Gastrocnemius medialis (tissue), 4 donors: ENCODE measurements around the gene TADA1. TPM values are rescaled to one million over a fixed set of nuclear protein-coding genes. Genes with fewer than 3 reads are reported as not detected.
"Not testable (repeated sequence)": the region's sequence is repeated elsewhere in the genome, so short reads cannot be mapped to it uniquely, and the experiment has no call there.

Experiments
- ATAC-seq, 2 donors: fragments of 150-250 bp; one replicate each; pipeline ENCODE4 v1.9.1; 2016
- DNase-seq, 2 donors: peaks; one replicate each; pipeline ENCODE4 v3.0.0-alpha.2; 2019
- H3K27ac ChIP-seq, 4 donors: fragments of 200-600 bp; sonication (generic); 1 replicate in 1 of 4; 2 replicates in 3 of 4; pipeline ENCODE4 v1.5.1; 2016 to 2018; ENCODE audit warnings: mild to moderate bottlenecking in 2 of 4, moderate library complexity in 1 of 4
- H3K27me3 ChIP-seq, 3 donors: fragments of 200-600 bp; sonication (generic) in 2 of 3; 1 replicate in 1 of 3; 2 replicates in 2 of 3; pipeline versions ENCODE4 v1.5.1 to v1.6.0; 2016 to 2019; ENCODE audit warnings: mild to moderate bottlenecking in 1 of 3, moderate library complexity in 1 of 3
- H3K36me3 ChIP-seq, 2 donors: fragments of 200-600 bp; sonication (generic) in 1 of 2; one replicate each; pipeline ENCODE4 v1.5.1; 2017 to 2018
- H3K4me1 ChIP-seq, 2 donors: fragments of 200-600 bp; sonication (generic) in 1 of 2; one replicate each; pipeline ENCODE4 v1.5.1; 2016 to 2017; ENCODE audit warnings: mild to moderate bottlenecking in 2 of 2
- H3K4me3 ChIP-seq, 4 donors: fragments of 200-600 bp; sonication (generic) in 3 of 4; 1 replicate in 1 of 4; 2 replicates in 3 of 4; pipeline ENCODE4 v1.5.1; 2016 to 2019; ENCODE audit warnings: mild to moderate bottlenecking in 2 of 4
- H3K9me3 ChIP-seq, 3 donors: fragments of 200-600 bp; sonication (generic) in 2 of 3; 1 replicate in 1 of 3; 2 replicates in 2 of 3; pipeline ENCODE4 v1.5.1; 2016 to 2019
- CTCF ChIP-seq, 5 experiments: fragments of 450-650 bp in 3 of 5; fragments of 200-600 bp in 2 of 5; sonication (generic) in 2 of 5; IDR thresholded peaks in 4 of 5; conservative IDR thresholded peaks in 1 of 5; 1 replicate in 4 of 5; 2 replicates in 1 of 5; pipeline ENCODE4 v1.5.1; 2016 to 2019; ENCODE audit warnings: antibody characterized with exemption in 5 of 5, mild to moderate bottlenecking in 3 of 5, moderate library complexity in 3 of 5
- POLR2A ChIP-seq, 2 donors: fragments of 450-650 bp; IDR thresholded peaks; one replicate each; pipeline ENCODE4 v1.6.1; 2017; ENCODE audit warnings: antibody characterized with exemption in 2 of 2, mild to moderate bottlenecking in 2 of 2, moderate library complexity in 2 of 2
- in situ Hi-C, 4 donors: fragments of 200-750 bp; cut with MboI; loops; one replicate each; pipeline versions ENCODE4 v1.15.0 to v1.8.0; 2017; ENCODE audit warnings: low sequenced_read_pairs in 4 of 4
- intact Hi-C: fragments of 100-400 bp; cut with DNase I; formaldehyde crosslinking; loops from one replicate; pipeline ENCODE4 v1.15.1; 2023; ENCODE audit warnings: low total_unique reads
- total RNA-seq, 4 donors: library from RNA; depleted of rRNA; stranded (reverse); fragments of >200 nt; gene quantifications; one replicate each; pipeline versions ENCODE4 v1.1.0 to v1.2.3, GENCODE V29; 2016

TADA1 gene
- total RNA-seq, 4 donors from 2014 or later, result 8.7 to 11.8 (median 10.0) TPM

DNA sequence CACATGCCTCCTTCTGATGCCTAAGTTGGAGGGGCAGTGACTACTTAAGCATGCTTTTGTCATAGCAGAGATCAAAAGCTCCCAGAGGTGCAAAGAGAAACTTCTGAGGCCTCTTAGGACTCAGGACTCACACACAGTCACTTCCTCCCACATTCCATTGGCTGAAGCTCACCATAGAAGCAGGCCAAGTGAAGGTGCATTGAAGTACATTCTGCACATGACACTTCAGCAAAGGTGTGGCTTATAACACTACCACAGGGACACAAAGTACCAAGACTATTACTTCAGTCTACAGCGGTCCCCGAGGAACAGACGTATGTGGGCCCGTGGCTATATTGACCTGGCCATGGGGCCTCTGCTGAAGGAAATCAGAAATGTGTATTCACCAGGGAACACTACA, 39.3 kb downstream of the TADA1 start:
- no peaks in the 10 kb centered on the region for H3K9me3 ChIP-seq
- TF ChIP-seq POLR2A (IDR thresholded peaks at IDR 0.05), result no peak
- TF ChIP-seq CTCF (IDR thresholded peaks at IDR 0.05 in 4 of 5, conservative IDR thresholded peaks at IDR 0.05 in 1 of 5), result no peak
- H3K4me3 ChIP-seq, result no peak overlapping the region
- ATAC-seq (no peak), DNase-seq (no peak)
- peaks cover 0 to 8% of the 10 kb centered on the region in 2 donors for H3K36me3 ChIP-seq
- H3K27me3 ChIP-seq, result no peaks in the 10 kb centered on the region
- peaks cover 27 to 29% of the 10 kb centered on the region in 2 donors for H3K4me1 ChIP-seq
- H3K27ac ChIP-seq, result no peak overlapping the region
- in situ Hi-C loops (loop anchor here in 1 of 4 donors (5.0 kb wide), 1 partner anchor 36 kb away; no protein-coding TSS in a partner anchor), intact Hi-C loops (loop anchor here (5.0 kb wide), 1 partner anchor 669 kb away; the partner anchor contains the start of gene FAM78B)

DNA sequence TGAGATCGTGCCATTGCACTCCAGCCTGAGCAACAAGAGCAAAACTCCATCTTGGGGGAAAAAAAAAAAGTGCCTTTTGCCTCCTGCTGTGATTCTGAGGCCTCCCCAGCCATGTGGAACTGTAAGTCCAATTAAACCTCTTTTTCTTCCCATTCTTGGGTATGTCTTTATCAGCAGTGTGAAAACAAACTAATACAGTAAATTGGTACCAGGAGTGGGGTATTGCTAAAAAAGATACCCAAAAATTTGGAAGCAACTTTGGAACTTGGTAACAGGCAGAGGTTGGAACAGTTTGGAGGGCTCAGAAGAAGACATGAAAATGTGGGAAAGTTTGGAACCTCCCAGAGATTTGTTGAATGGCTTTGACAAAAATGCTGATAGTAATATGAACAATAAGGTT, 46.3 kb downstream of the TADA1 start:
- ATAC-seq, DNase-seq, H3K27ac ChIP-seq, in situ Hi-C loops, intact Hi-C loops, H3K27me3 ChIP-seq, H3K36me3 ChIP-seq, H3K4me1 ChIP-seq, H3K4me3 ChIP-seq, H3K9me3 ChIP-seq: not testable (repeated sequence)

DNA sequence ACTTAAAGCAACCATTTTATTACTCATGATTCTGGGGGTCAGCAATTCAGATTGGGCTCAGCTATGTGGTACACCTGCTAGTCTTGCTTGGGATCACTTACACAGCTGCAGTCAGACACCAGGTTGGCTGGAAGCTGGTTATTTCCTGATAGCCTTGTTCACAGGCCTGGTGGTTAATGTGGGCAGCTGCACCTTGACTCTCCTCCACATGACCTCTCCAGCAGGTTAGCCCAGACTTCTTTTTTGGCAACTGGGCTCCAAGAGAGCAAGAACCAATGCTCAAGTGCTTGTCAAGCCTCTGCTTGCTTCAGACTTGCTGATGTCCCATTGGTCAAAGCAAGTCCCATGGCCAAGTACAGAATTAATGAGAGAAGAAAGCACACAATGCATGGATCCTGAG, 48.6 kb downstream of the TADA1 start:
- Histone ChIP-seq H3K4me1 (no peaks in the 10 kb centered on the region), H3K36me3 (no peaks in the 10 kb centered on the region), H3K4me3 (no peak overlapping the region), H3K9me3 (no peaks in the 10 kb centered on the region), H3K27ac (no peak overlapping the region), H3K27me3 (no peaks in the 10 kb centered on the region)
- intact Hi-C loops (no loop called here), in situ Hi-C loops (no loop called here)
- no peak for TF ChIP-seq POLR2A (IDR thresholded peaks at IDR 0.05)
- TF ChIP-seq CTCF (IDR thresholded peaks at IDR 0.05 in 4 of 5, conservative IDR thresholded peaks at IDR 0.05 in 1 of 5), result no peak
- no peak for DNase-seq
- no peak for ATAC-seq

- TF ChIP-seq POLR2A (IDR thresholded peaks at IDR 0.05), result no peak
- no peak for TF ChIP-seq CTCF (IDR thresholded peaks at IDR 0.05 in 4 of 5, conservative IDR thresholded peaks at IDR 0.05 in 1 of 5)
- no peak for DNase-seq
- no peak overlapping the region for H3K27ac ChIP-seq
- H3K36me3 ChIP-seq, result no peaks in the 10 kb centered on the region
- intact Hi-C loops (no loop called here), in situ Hi-C loops (no loop called here)
- no peak overlapping the region for H3K4me3 ChIP-seq
- ATAC-seq, result no peak
- no peaks in the 10 kb centered on the region for H3K4me1 ChIP-seq
- H3K9me3 ChIP-seq, result no peaks in the 10 kb centered on the region
- no peaks in the 10 kb centered on the region for H3K27me3 ChIP-seq
Observed at GRCh38 chr1:166822385-166822784, 53.7 kb downstream of the TADA1 start.

- H3K27ac ChIP-seq, result no peak overlapping the region
- H3K4me1 ChIP-seq, result no peaks in the 10 kb centered on the region
- intact Hi-C loops, result no loop called here
- DNase-seq, result no peak
- in situ Hi-C loops, result no loop called here
- no peaks in the 10 kb centered on the region for H3K36me3 ChIP-seq
- TF ChIP-seq POLR2A (IDR thresholded peaks at IDR 0.05) (no peak), CTCF (IDR thresholded peaks at IDR 0.05 in 4 of 5, conservative IDR thresholded peaks at IDR 0.05 in 1 of 5) (no peak)
- no peak overlapping the region for H3K4me3 ChIP-seq
- no peaks in the 10 kb centered on the region for H3K27me3 ChIP-seq
- H3K9me3 ChIP-seq, result no peaks in the 10 kb centered on the region
- no peak for ATAC-seq
Observed at GRCh38 chr1:166819974-166820373, 56.1 kb downstream of the TADA1 start.
